Measurements from ENCODE around the gene STARD8.
A peak's percentile ranks its signal among the peaks of the same experiment; 100 is the strongest.

STARD8 gene

GRCh38 chrX:68757331-68757730, 109.9 kb downstream of the STARD8 start:
- no peak for DNase-seq

- DNase-seq: no peak
Observed at GRCh38 chrX:68757731-68758130, 110.3 kb downstream of the STARD8 start.

- DNase-seq: no peak
Observed at GRCh38 chrX:68758671-68759070, 111.2 kb downstream of the STARD8 start.

GRCh38 chrX:68761086-68761485, 113.6 kb downstream of the STARD8 start:
- no peak for DNase-seq

GRCh38 chrX:68762766-68763165, 115.3 kb downstream of the STARD8 start:
- peak; percentile 1 for DNase-seq

GRCh38 chrX:68763481-68763880, 116.0 kb downstream of the STARD8 start:
- DNase-seq: no peak
